Panc1 (cell line): ENCODE data around the gene FAM222B. TPM values are rescaled to one million over a fixed set of nuclear protein-coding genes. Genes with fewer than 3 reads are reported as not detected.

Experiments used
- ATAC-seq: fragments of 200-7000 bp; cut with Tn5 transposase; 2 replicates; pipeline ENCODE4 v1.9.1; 2020; ENCODE audit warnings: mild to moderate bottlenecking, moderate library complexity
- BruUV-seq: library from RNA; stranded (reverse); fragments of 400-500 nt; replicated peaks from 2 replicates; lab custom pipeline; 2021; lab: Mats Ljungman, UMichigan
- CTCF ChIA-PET: fragments of 300-600 bp; sonication (Branson Sonifier 250); formaldehyde crosslinking; loops from one replicate; lab custom pipeline; 2022; ENCODE audit warnings: antibody characterized with exemption; lab: Charles Lee
- POLR2A ChIA-PET: fragments of 300-600 bp; sonication (Branson Sonifier 250); formaldehyde crosslinking; loops from one replicate; lab custom pipeline; 2022; ENCODE audit warnings: antibody characterized with exemption; lab: Charles Lee
- DNase-seq: peaks from one replicate; pipeline ENCODE4 v3.0.0-alpha.2; 2010; ENCODE audit warnings: low read depth, low spot score
- H3K27ac ChIP-seq: 2 replicates; pipeline ENCODE4 v1.5.1; 2011; ENCODE audit warnings: mild to moderate bottlenecking, low read length, inconsistent platforms
- H3K27me3 ChIP-seq: fragments of 200-500 bp; sonication (Bioruptor generic); 2 replicates; pipeline ENCODE4 v1.6.0; 2014; ENCODE audit warnings: low read length, inconsistent platforms; ENCODE audit not compliant: control insufficient read depth, insufficient read depth
- H3K36me3 ChIP-seq: fragments of 200-500 bp; sonication (Bioruptor generic); 2 replicates; pipeline ENCODE4 v1.5.1; 2014; ENCODE audit warnings: inconsistent platforms, mild to moderate bottlenecking, low read length, moderate library complexity; ENCODE audit not compliant: control insufficient read depth, insufficient read depth
- H3K4me1 ChIP-seq: 2 replicates; pipeline ENCODE4 v1.5.1; 2011; ENCODE audit warnings: inconsistent platforms, mild to moderate bottlenecking, low read length, moderate library complexity; ENCODE audit not compliant: control insufficient read depth, insufficient read depth
- H3K4me3 ChIP-seq, 2 experiments: 2 replicates each; pipeline ENCODE4 v1.5.1; 2011 to 2012; ENCODE audit warnings: low read depth in 2 of 2, low read length in 2 of 2, mild to moderate bottlenecking in 2 of 2, inconsistent platforms in 1 of 2, moderate library complexity in 1 of 2
- H3K9me3 ChIP-seq: fragments of 200-500 bp; sonication (Bioruptor generic); 2 replicates; pipeline ENCODE4 v1.5.1; 2014; ENCODE audit warnings: low read depth, mild to moderate bottlenecking, inconsistent platforms, low read length, moderate library complexity; ENCODE audit not compliant: control insufficient read depth, insufficient read depth
- CTCF ChIP-seq: fragments of 450-650 bp; IDR thresholded peaks from 2 replicates; pipeline ENCODE4 v1.5.1; 2017; ENCODE audit warnings: mild to moderate bottlenecking
- POLR2AphosphoS5 ChIP-seq: IDR thresholded peaks from 2 replicates; pipeline ENCODE4 v1.6.1; 2012; ENCODE audit warnings: mild to moderate bottlenecking, low read depth, low read length, moderate library complexity
- REST ChIP-seq, 2 experiments: IDR thresholded peaks; 2 replicates each; pipeline ENCODE4 v1.6.1; 2011 to 2012; ENCODE audit warnings: low read depth in 2 of 2, control low read depth in 1 of 2, low read length in 1 of 2, mild to moderate bottlenecking in 1 of 2, moderate library complexity in 1 of 2; ENCODE audit not compliant: insufficient read depth in 1 of 2
- SIN3A ChIP-seq: IDR thresholded peaks from 2 replicates; pipeline ENCODE4 v1.6.1; 2012; ENCODE audit warnings: low read depth, mild to moderate bottlenecking, low read length, moderate library complexity, borderline replicate concordance; ENCODE audit not compliant: insufficient read depth
- TCF7L2 ChIP-seq: IDR thresholded peaks from 2 replicates; pipeline ENCODE4 v1.6.1; 2011; ENCODE audit warnings: mild to moderate bottlenecking, low read depth, low read length, inconsistent platforms
- in situ Hi-C: cut with HindIII; loops from 2 replicates; pipeline ENCODE4 v1.10.0; 2016; ENCODE audit warnings: low sequenced_read_pairs, low pct_unique_long_range_greater_than_20kb
- intact Hi-C: fragments of 100-400 bp; cut with micrococcal nuclease; formaldehyde crosslinking; loops from one replicate; pipeline ENCODE4 v1.10.0; 2022; ENCODE audit not compliant: unreplicated experiment
- total RNA-seq: library from RNA; stranded (reverse); gene quantifications from one replicate; pipeline ENCODE4 v1.2.1, GENCODE V29; 2021; ENCODE audit not compliant: unreplicated experiment

FAM222B gene
- total RNA-seq, 1 experiment from 2014 or later: 38.5 TPM

GRCh38 chr17:28759256-28759865 is 83.2 kb downstream of the FAM222B start:
- H3K36me3 ChIP-seq: no peaks in the 10 kb centered on the region; the same call in 1 of the 2 replicates
- CTCF ChIA-PET: no interaction called here
- no peak overlapping the region for H3K4me3 ChIP-seq
- H3K27ac ChIP-seq: no peak overlapping the region
- in situ Hi-C loops: no loop called here
- H3K4me1 ChIP-seq: peaks cover 17% of the 10 kb centered on the region
- no TSS peak for BruUV-seq
- TF ChIP-seq REST (IDR thresholded peaks at IDR 0.05; ENCODE audit: insufficient read depth in 1 of 2, low read depth in 2 of 2, low read length in 1 of 2) (no peak), CTCF (no peak), POLR2AphosphoS5 (no peak), SIN3A (no peak), TCF7L2 (no peak)
- no peaks in the 10 kb centered on the region for H3K9me3 ChIP-seq
- no peak for ATAC-seq
- POLR2A ChIA-PET: no interaction called here
- H3K27me3 ChIP-seq: no peaks in the 10 kb centered on the region
- intact Hi-C loops: no loop called here
- DNase-seq: no peak

GRCh38 chr17:28758411-28759121 is 84.0 kb downstream of the FAM222B start:
- intact Hi-C loops (no loop called here), in situ Hi-C loops (no loop called here)
- Histone ChIP-seq H3K27me3 (no peaks in the 10 kb centered on the region), H3K9me3 (no peaks in the 10 kb centered on the region), H3K4me1 (peaks cover 17% of the 10 kb centered on the region), H3K36me3 (no peaks in the 10 kb centered on the region; the same call in 1 of the 2 replicates), H3K4me3 (no peak overlapping the region), H3K27ac (no peak overlapping the region)
- DNase-seq: no peak
- CTCF ChIA-PET: no interaction called here
- POLR2A ChIA-PET: no interaction called here
- BruUV-seq: no TSS peak
- no peak for ATAC-seq
- TF ChIP-seq REST (IDR thresholded peaks at IDR 0.05; ENCODE audit: insufficient read depth in 1 of 2, low read depth in 2 of 2, low read length in 1 of 2) (no peak), SIN3A (no peak), TCF7L2 (no peak), POLR2AphosphoS5 (no peak), CTCF (no peak)
